Measurements from ENCODE around the gene SHB. TPM values are rescaled to one million over a fixed set of nuclear protein-coding genes. Genes with fewer than 3 reads are reported as not detected.
"Not testable (repeated sequence)": the region's sequence is repeated elsewhere in the genome, so short reads cannot be mapped to it uniquely, and the experiment has no call there.

SHB gene
- total and polyA plus RNA-seq, 8 donors, result 3.5 to 37.7 (median 8.5) TPM

DNA sequence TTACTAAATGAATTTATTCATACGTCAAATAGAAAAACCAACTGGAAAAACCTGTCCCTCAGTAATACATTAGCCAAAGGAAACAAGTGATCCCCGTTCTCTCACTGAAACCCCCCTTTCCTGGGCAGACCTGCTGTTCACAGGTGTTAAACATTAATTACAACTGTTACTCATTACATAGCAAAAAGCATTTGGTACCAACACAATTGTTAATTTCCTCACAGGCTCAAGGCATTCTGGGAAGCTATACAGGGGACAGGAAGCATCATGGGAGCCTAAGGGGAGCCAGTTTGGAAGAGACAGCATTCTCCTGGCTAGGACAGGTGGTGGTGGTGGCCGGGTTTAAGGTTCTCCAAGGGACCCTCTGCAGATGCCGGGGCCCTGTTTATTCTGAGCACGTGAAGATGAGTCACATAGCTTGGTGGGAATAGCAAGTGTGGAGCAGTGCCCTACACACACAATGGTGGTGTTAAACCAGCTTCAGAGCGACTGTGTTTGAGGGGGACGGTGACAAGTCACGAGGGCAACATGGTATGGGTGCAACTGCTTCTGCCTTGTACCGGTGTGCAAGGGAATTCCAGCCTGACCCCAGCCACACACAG lies 102.5 kb downstream of the SHB start:
- Histone ChIP-seq H3K27me3 (no peaks in the 10 kb centered on the region), H3K9me3 (no peaks in the 10 kb centered on the region), H3K4me3 (no peak overlapping the region), H3K36me3 (no peaks in the 10 kb centered on the region), H3K4me1 (peaks cover 67 to 85% (median 76%) of the 10 kb centered on the region in 4 donors), H3K27ac (peak overlapping the region; percentile 78 to 93 (median 86))
- 27 to 50% (median 36%) methylated on average over 9 of the region's 9 CpGs for WGBS, 5 donors
- peak; percentile 13 to 56 (median 23) for TF ChIP-seq POLR2AphosphoS5 (IDR thresholded peaks at IDR 0.05)
- TF ChIP-seq EP300 (IDR thresholded peaks at IDR 0.05), result no peak
- DNase-seq, result peak; percentile 58 to 94
- intact Hi-C loops (cut with DNase I; ENCODE audit: low total_unique reads), result no loop called here

DNA sequence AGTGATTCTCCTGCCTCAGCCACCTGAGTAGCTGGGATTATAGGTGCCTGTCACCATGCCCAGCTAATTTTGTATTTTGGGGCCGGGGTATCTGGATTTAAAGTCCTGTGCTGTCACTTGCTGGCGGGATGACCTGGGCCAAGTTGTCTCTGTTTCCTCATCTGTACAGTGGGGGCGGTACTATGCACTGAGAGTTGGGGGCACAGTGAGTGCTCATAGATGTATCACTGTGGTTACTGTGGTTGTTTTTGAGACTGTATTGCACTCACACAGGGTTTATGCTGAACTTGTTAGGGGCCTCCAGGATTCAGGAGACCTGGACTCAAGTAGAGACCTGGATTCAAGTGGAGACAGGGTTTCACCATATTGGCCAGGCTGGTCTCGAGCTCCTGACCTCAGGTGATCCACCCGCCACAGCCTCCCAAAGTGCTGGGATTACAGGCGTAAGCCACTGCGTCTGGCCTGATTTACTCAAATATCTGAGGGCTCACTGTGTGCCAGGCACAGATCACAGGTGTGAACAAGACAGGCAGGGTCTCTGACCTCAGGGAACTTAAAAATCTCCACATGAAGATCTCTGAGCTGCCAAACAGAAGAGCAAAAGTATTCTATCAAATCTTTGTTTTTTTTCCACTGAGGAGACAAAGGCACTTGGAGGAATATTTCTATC lies 103.2 kb downstream of the SHB start:
- H3K4me3 ChIP-seq; H3K36me3 ChIP-seq; intact Hi-C loops (cut with DNase I; ENCODE audit: low total_unique reads); H3K27me3 ChIP-seq; H3K9me3 ChIP-seq: not testable (repeated sequence)
- peaks cover 67 to 78% (median 72%) of the 10 kb centered on the region in 4 donors for H3K4me1 ChIP-seq
- peak; percentile 49 to 59 for DNase-seq
- 51 to 75% (median 57%) methylated on average over 7 of the region's 7 CpGs for WGBS, 5 donors
- peak overlapping the region; percentile 78 to 93 (median 86) for H3K27ac ChIP-seq

GRCh38 chr9:37965116-37965515 lies 103.9 kb downstream of the SHB start:
- DNase-seq, result no peak
- WGBS, 5 donors, result 36 to 57% (median 48%) methylated on average over 2 of the region's 2 CpGs
- Histone ChIP-seq H3K27ac (peak overlapping the region; percentile 78 to 93 (median 86)), H3K36me3 (no peaks in the 10 kb centered on the region), H3K9me3 (no peaks in the 10 kb centered on the region), H3K4me1 (peaks cover 62 to 71% (median 68%) of the 10 kb centered on the region in 4 donors), H3K4me3 (no peak overlapping the region), H3K27me3 (no peaks in the 10 kb centered on the region)
- TF ChIP-seq CTCF (IDR thresholded peaks at IDR 0.05) (no peak), POLR2AphosphoS5 (IDR thresholded peaks at IDR 0.05) (no peak), POLR2A (IDR thresholded peaks at IDR 0.05) (no peak), EP300 (IDR thresholded peaks at IDR 0.05) (no peak)
- intact Hi-C loops (cut with DNase I; ENCODE audit: low total_unique reads), result no loop called here

- 61 to 90% (median 65%) methylated on average over 2 to 5 of the region's 5 CpGs for WGBS, 5 donors
- peaks cover 58 to 67% (median 64%) of the 10 kb centered on the region in 4 donors for H3K4me1 ChIP-seq
- intact Hi-C loops (cut with DNase I; ENCODE audit: low total_unique reads), result no loop called here
- H3K27ac ChIP-seq, result peak overlapping the region; percentile 78 to 93 (median 86)
- DNase-seq, result no peak
- H3K9me3 ChIP-seq, result no peaks in the 10 kb centered on the region
- TF ChIP-seq POLR2A (IDR thresholded peaks at IDR 0.05) (no peak), EP300 (IDR thresholded peaks at IDR 0.05) (no peak), CTCF (IDR thresholded peaks at IDR 0.05) (no peak), POLR2AphosphoS5 (IDR thresholded peaks at IDR 0.05) (no peak)
- no peaks in the 10 kb centered on the region for H3K27me3 ChIP-seq
- no peak overlapping the region for H3K4me3 ChIP-seq
- no peaks in the 10 kb centered on the region for H3K36me3 ChIP-seq
These were observed 104.3 kb downstream of the SHB start for GRCh38 chr9:37964740-37965081.

DNA sequence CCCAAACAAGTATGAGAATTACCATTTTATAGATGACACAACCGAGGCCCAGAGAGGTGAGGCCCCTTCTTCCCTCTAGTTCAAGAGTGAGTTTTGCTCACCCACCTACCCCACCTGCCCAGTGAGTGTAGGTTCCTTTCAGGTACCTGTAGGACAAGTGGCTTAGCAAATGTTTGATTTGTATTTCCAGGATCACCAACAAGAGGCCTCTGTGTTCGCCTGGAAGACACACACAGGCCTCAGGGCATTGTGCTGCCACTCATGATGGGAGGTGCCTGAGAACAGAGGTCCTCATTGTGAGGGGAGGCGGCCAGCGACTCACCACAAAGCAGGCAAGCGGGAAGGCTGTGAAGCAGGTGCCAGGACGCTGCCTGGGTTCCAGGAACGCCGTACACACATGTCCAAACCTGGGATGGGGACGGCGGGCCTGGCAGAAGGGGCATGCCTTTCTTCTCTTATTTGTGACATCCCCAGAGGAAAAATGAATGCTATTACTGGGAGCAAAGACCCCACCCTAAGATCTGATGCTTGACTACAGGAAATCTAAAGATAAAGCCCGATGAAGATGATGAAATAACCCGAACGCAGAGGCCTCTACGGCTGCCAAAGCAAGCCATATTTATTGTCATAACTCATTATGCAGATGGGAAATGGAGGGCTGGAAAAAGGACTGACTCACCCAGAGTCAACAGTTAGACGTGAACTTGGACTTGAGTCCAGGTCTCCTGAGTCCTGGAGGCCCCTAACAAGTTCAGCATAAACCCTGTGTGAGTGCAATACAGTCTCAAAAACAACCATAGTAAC lies 104.9 kb downstream of the SHB start:
- H3K27me3 ChIP-seq, result no peaks in the 10 kb centered on the region
- no peaks in the 10 kb centered on the region for H3K36me3 ChIP-seq
- TF ChIP-seq EP300 (IDR thresholded peaks at IDR 0.05) (no peak), POLR2AphosphoS5 (IDR thresholded peaks at IDR 0.05) (peak in 2 of 3 donors; percentile 34 to 72)
- peak overlapping the region; percentile 78 to 93 (median 86) for H3K27ac ChIP-seq
- peaks cover 52 to 61% (median 58%) of the 10 kb centered on the region in 4 donors for H3K4me1 ChIP-seq
- H3K4me3 ChIP-seq, result no peak overlapping the region
- peak; percentile 70 to 89 for DNase-seq
- H3K9me3 ChIP-seq, result no peaks in the 10 kb centered on the region
- WGBS, 5 donors, result 22 to 37% (median 31%) methylated on average over 15 of the region's 15 CpGs
- intact Hi-C loops (cut with DNase I; ENCODE audit: low total_unique reads), result no loop called here
